Measurements from ENCODE around the gene VDAC1.
A peak's percentile ranks its signal among the peaks of the same experiment; 100 is the strongest.

The VDAC1 gene

GRCh38 chr5:134024811-134025210 is 20.0 kb upstream of the VDAC1 start:
- DNase-seq (ENCODE audit: low read depth in 2 of 2), result no peak

GRCh38 chr5:134022333-134022732 is 17.6 kb upstream of the VDAC1 start:
- no peak for DNase-seq (ENCODE audit: low read depth in 2 of 2)

GRCh38 chr5:134020188-134020587 is 15.4 kb upstream of the VDAC1 start:
- DNase-seq (ENCODE audit: low read depth in 2 of 2), result no peak

- no peak for DNase-seq (ENCODE audit: low read depth in 2 of 2)
Measured at GRCh38 chr5:134019636-134020035, 14.9 kb upstream of the VDAC1 start.

GRCh38 chr5:134018986-134019316 is 14.2 kb upstream of the VDAC1 start:
- DNase-seq (ENCODE audit: low read depth in 2 of 2), result no peak

GRCh38 chr5:134018154-134018985 is 13.6 kb upstream of the VDAC1 start:
- no peak for DNase-seq (ENCODE audit: low read depth in 2 of 2)

- DNase-seq (ENCODE audit: low read depth in 2 of 2), result no peak
Measured at GRCh38 chr5:134008266-134008749, 3.5 kb upstream of the VDAC1 start.

- DNase-seq (ENCODE audit: low read depth in 2 of 2), result no peak
Measured at GRCh38 chr5:134007581-134008265, 2.9 kb upstream of the VDAC1 start.

GRCh38 chr5:134006115-134006514 is 1.3 kb upstream of the VDAC1 start:
- no peak for DNase-seq (ENCODE audit: low read depth in 2 of 2)

- no peak for DNase-seq (ENCODE audit: low read depth in 2 of 2)
Measured at GRCh38 chr5:134005417-134006061, 764 bp upstream of the VDAC1 start.

GRCh38 chr5:134003817-134004625 is 754 bp downstream of the VDAC1 start:
- peak; percentile 5 to 51 for DNase-seq (ENCODE audit: low read depth in 2 of 2)

GRCh38 chr5:134003064-134003816 is 1.5 kb downstream of the VDAC1 start:
- peak; percentile 7 to 13 for DNase-seq (ENCODE audit: low read depth in 2 of 2)

GRCh38 chr5:134001938-134002731 is 2.6 kb downstream of the VDAC1 start:
- no peak for DNase-seq (ENCODE audit: low read depth in 2 of 2)

GRCh38 chr5:134000696-134001453 is 3.9 kb downstream of the VDAC1 start:
- DNase-seq (ENCODE audit: low read depth in 2 of 2), result no peak

- no peak for DNase-seq (ENCODE audit: low read depth in 2 of 2)
Measured at GRCh38 chr5:134000091-134000511, 4.7 kb downstream of the VDAC1 start.

- DNase-seq (ENCODE audit: low read depth in 2 of 2), result no peak
Measured at GRCh38 chr5:133998807-133999206, 6.0 kb downstream of the VDAC1 start.

GRCh38 chr5:133998042-133998441 is 6.7 kb downstream of the VDAC1 start:
- no peak for DNase-seq (ENCODE audit: low read depth in 2 of 2)

GRCh38 chr5:133996683-133997252 is 8.0 kb downstream of the VDAC1 start:
- no peak for DNase-seq (ENCODE audit: low read depth in 2 of 2)
